NK-92 treated with Interleukin-12 subunit alpha and Interleukin-12 subunit beta, amount 100 ng/mL, for 24 hours (cell line): Measurements from ENCODE around the gene TAT.
"Not testable (repeated sequence)": the region's sequence is repeated elsewhere in the genome, so short reads cannot be mapped to it uniquely, and the experiment has no call there.

Experiments
- DNase-seq: peaks from one replicate; lab custom pipeline; 2025; lab: John Stamatoyannopoulos, UW

TAT gene

GRCh38 chr16:71584543-71585317 is 7.8 kb upstream of the TAT start:
- DNase-seq: no peak

GRCh38 chr16:71582553-71582848 is 5.6 kb upstream of the TAT start:
- not testable (repeated sequence) for DNase-seq

- DNase-seq: no peak
These were observed 2.2 kb downstream of the TAT start for GRCh38 chr16:71574702-71575101.

GRCh38 chr16:71573387-71574094 is 3.4 kb downstream of the TAT start:
- DNase-seq: no peak

GRCh38 chr16:71572497-71573116 is 4.3 kb downstream of the TAT start:
- DNase-seq: no peak

- no peak for DNase-seq
These were observed 6.7 kb downstream of the TAT start for GRCh38 chr16:71570144-71570543.

- no peak for DNase-seq
These were observed 7.3 kb downstream of the TAT start for GRCh38 chr16:71569621-71570020.

GRCh38 chr16:71568551-71568950 is 8.3 kb downstream of the TAT start:
- no peak for DNase-seq

- DNase-seq: no peak
These were observed 9.0 kb downstream of the TAT start for GRCh38 chr16:71567931-71568330.

- DNase-seq: no peak
These were observed 10.8 kb downstream of the TAT start for GRCh38 chr16:71565812-71566700.

GRCh38 chr16:71564335-71564967 is 12.4 kb downstream of the TAT start:
- no peak for DNase-seq

- no peak for DNase-seq
These were observed 14.3 kb downstream of the TAT start for GRCh38 chr16:71562552-71562951.

- not testable (repeated sequence) for DNase-seq
These were observed 15.0 kb downstream of the TAT start for GRCh38 chr16:71561886-71562285.

- DNase-seq: no peak
These were observed 17.0 kb downstream of the TAT start for GRCh38 chr16:71559855-71560254.

GRCh38 chr16:71557954-71558582 is 18.8 kb downstream of the TAT start:
- DNase-seq: no peak

GRCh38 chr16:71557299-71557698 is 19.6 kb downstream of the TAT start:
- DNase-seq: no peak

GRCh38 chr16:71555230-71555891 is 21.5 kb downstream of the TAT start:
- no peak for DNase-seq

GRCh38 chr16:71552698-71553503 is 24.0 kb downstream of the TAT start:
- DNase-seq: no peak

- no peak for DNase-seq
These were observed 29.7 kb downstream of the TAT start for GRCh38 chr16:71547168-71547567.

GRCh38 chr16:71542377-71542776 is 34.5 kb downstream of the TAT start:
- peak; percentile 9 for DNase-seq
